ENCODE results near the gene DDX25.

Gene DDX25

DNA sequence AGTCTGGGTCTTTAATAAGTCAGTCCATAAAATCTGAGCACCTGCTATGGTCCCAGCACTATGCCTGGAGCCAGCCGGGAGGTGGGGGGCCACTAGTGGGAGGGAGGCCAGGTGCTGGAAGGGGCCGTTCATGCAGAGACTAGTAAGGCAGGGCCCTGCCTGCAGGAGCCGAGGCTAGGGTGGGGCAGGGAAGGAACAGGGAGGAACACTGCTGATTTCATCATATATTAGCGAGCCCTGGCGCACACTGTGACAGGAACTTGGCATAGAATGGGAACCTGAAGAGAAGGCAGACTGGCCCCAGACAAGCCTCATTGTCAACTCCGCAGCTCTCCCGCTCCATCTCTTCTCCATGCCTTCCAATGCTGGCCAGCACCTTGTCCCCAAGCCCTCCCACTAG, 48.7 kb downstream of the DDX25 start:
- no peak for DNase-seq

GRCh38 chr11:125953401-125953935, 49.2 kb downstream of the DDX25 start:
- DNase-seq: no peak

DNA sequence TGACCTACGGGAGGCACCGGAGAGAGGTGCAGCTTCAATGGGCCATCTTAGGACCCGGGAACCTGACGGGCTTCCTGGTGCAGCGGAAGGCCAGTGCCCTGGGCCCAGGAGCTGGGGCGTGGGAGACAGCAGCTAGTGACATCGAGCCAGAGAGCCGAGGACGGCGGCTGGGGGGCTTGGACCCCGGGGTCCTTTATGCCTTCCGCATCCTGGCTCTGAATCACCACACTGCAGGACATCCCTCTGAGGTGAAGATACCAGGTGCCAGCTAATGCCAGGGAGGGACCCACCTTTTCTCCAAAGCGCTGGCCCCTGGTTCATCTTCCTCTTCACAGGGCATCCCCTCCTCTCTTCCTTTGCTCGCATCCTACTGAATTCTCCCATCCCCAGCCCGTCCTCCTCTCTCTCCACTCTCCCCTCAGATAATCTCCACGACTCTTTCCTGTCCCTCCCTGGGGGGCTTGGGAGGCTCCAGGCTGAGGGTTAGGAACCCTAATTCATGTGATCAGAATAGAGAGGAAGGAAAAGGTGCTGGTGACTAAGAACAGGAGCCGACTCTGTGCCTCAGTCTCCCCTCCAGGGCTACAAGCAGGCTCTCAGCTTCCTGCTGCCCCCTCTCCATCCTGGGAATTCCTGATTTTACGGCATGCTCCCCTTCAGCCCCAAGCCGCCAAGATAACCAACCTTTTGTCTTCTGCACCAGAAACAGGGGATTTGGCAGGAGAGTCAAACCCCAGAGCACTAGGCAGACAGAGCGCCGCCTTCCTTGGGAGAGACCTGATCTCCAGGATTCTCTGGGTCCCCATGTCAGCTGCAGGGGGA, 50.0 kb downstream of the DDX25 start:
- DNase-seq: no peak

DNA sequence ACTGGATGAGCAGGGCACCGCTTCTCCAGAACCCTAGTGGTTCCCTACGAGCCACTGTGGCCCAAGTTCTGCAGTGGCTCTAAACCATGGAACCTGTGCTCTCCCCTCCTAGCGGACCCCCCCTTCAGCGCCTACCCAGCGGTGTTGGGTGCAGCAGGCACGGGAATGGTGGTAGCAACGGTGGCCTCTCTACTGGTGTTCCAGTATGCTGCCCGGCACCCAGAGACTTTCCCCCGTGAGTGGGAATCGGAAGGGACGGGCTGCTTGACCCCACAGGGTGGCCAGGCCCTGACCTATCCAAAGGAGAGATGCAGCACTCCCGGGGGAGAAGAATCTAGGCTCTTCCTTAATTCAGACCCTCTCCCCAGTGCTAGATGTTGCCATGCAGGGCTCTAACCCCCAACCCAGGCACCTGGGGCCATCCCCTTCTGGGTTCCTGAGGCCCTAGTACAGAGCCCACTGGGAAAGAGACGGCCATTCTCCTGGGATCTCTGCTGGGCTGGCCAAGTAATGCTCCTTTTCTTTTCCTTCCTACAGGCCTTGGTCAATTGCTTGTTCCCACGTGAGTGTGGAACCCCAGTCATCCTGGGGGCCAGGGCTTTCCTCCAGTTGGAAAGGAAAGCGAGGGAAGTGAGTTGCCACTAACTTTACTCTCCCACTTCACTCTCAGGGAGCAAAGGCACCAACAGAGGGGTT, 50.8 kb downstream of the DDX25 start:
- no peak for DNase-seq

DNA sequence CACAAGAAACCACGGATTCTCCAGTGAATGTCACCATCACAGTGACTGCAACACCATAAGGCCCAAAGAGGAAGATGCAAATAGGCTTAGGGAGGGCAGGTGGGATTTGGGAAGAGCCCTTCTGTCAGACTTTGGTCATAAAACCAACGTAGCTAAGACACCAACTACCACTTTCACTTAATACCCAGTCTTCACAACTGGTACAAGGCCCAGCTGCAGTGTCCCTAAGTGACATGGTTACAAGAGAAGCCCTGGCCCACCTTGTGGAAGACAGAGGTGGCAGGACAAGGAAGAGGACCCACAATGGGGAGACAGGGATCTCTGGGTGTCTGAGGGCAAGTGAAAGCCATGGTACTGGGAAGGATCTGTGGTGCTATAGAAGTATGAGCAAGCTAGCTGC, 51.5 kb downstream of the DDX25 start:
- DNase-seq: no peak

GRCh38 chr11:125956391-125957134, 52.3 kb downstream of the DDX25 start:
- DNase-seq: no peak

- DNase-seq: no peak
Measured at GRCh38 chr11:125957618-125958332, 53.5 kb downstream of the DDX25 start.

DNA sequence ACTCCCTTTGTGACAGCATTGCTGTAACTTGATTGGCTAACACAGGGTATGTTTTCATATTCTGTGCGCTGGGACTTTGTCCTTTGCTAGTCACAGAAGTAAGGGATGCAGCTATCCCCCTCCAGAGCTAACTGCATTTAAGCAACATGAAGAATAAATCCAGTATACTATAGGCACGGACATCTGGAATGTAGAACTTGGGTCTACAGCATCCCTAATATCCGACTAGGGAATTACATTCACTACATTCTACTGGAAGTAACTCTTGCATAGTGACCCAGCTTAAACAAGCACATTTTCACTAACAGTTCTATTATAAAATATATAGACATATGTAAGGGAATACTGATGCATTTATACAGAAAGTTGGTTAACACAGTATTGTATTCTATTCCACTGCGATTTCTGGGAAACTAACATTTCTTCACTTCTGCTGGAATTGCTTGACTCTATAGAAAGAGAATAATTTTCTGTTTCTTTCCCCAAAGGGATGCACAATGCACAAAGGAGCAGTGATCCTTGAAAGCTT, 54.6 kb downstream of the DDX25 start:
- DNase-seq: no peak

- no peak for DNase-seq
Measured at GRCh38 chr11:125959511-125959910, 55.2 kb downstream of the DDX25 start.

- DNase-seq: no peak
Measured at GRCh38 chr11:125959931-125960330, 55.6 kb downstream of the DDX25 start.

DNA sequence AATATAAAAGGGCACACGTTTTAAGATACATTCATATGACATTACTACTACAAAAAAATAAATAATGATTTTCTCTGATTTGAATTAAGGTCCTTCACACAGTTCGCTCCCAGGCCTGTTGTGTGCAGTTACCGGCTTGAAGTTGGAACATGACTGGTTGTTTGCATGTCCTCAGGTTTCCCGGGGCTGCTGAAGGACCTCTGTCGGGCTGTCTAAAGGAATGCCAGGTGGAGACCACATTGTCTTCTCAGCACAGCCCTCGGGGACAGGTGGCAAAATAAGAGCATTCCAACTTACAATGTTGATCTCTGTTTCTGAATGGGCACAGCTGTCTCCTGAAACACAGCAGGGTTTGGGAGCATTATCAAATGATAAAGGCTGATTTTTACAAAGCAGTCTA, 56.5 kb downstream of the DDX25 start:
- no peak for DNase-seq

DNA sequence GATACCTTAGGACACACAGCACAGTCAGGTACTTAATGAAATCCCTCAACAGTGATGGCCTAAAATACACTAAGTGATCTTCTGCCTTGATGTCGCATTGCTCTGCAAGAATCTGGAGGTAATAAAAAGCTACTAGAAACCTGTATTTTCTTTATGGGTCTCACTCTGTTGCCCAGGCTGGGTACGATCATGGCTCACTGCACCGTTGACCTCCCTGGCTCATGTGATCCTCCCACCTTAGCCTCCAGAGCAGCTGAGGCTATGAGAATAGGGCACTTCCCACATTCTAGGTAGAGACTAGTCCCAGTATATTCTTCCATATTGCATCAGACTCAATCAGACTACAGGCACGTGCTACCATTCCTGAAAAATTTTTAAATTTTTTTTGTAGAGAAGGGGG, 63.2 kb downstream of the DDX25 start:
- DNase-seq: no peak

- no peak for DNase-seq
Measured at GRCh38 chr11:125968354-125968753, 64.0 kb downstream of the DDX25 start.

GRCh38 chr11:125971618-125972017, 67.3 kb downstream of the DDX25 start:
- no peak for DNase-seq

GRCh38 chr11:125974284-125974683, 70.0 kb downstream of the DDX25 start:
- no peak for DNase-seq

GRCh38 chr11:125975634-125976033, 71.3 kb downstream of the DDX25 start:
- DNase-seq: no peak

DNA sequence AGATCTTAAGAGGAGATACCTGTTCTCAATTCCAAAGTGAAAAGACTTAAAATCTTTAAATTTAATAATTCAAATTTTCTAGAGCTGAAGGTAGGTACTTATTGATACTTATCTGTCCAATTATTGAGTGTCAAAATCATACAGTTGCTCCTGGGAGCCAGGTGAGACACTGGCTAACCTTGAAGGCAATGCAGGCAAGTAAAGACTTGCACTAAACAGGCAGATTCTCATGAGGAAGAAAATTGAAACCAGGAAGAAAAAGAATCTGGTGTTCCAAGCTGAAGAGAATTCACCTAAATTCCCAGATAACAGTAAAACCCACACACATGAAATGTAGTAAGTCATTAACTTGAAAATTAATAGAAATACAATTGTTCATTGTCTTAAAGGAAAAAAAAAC, 71.8 kb downstream of the DDX25 start:
- DNase-seq: no peak

- no peak for DNase-seq
Measured at GRCh38 chr11:125977333-125977732, 73.0 kb downstream of the DDX25 start.

- no peak for DNase-seq
Measured at GRCh38 chr11:125978181-125978716, 73.9 kb downstream of the DDX25 start.

Data from NCI-H1436 treated with DMSO at 0.1 percent for 48 hours (cell line).